ENCODE measurements around the gene HIP1. TPM values are rescaled to one million over a fixed set of nuclear protein-coding genes. Genes with fewer than 3 reads are reported as not detected.

Gene HIP1
- total and polyA plus RNA-seq, 5 donors from 2014 or later: 0.29 to 10.7 (median 0.79) TPM

DNA sequence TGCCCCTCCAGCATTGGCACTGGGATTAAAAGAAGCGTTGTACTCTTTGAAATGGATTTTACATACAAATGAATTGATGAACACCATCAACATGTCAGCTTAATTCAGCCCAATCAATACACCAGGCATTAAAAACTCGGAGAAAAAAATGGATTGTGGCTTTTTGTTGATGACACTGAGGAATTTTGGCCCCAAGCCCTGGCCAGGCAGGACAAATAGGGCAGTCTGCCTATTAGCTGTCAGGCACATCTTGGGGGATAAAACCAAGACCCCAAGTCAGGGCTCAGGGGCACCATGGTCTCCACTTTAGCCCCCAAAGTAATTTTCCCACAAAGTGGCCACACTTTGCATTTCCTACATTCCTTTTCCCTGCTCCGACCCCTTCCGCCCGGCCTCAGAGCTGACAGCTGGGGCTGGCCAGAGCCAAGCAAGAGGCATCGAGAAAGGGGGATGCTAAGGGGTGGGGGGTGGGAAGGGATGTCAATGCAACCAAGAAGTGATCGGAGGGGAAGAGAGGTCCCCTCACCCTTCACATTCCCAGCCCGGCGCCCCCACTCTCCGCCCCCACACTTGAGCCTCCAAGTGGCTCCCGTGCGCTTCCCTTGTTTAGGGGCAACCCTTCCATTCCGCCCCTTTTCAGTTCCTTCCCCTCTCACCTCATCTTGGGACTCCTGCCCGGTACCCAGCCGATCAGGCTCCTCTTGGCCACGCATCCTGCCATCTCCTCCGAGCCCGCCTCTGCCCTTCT lies 711 bp downstream of the HIP1 start:
- Mint-ChIP-seq H3K27ac (peak overlapping the region; percentile 69 to 88 (median 87)), H3K27me3 (peaks cover 7% of the 10 kb centered on the region), H3K4me3 (peak overlapping the region; percentile 85 to 94 (median 92)), H3K9me3 (no peaks in the 10 kb centered on the region), H3K36me3 (no peaks in the 10 kb centered on the region), H3K4me1 (peaks cover 0 to 21% (median 11%) of the 10 kb centered on the region in 4 donors)
- peak overlapping the region; percentile 70 for H3K27ac ChIP-seq (ENCODE audit: insufficient read depth, low read length, poor library complexity, severe bottlenecking)
- H3K27me3 ChIP-seq (ENCODE audit: control insufficient read depth, insufficient read depth, low read length): no peaks in the 10 kb centered on the region
- ATAC-seq (ENCODE audit: low read depth in 2 of 2) (no peak), DNase-seq (peak in 1 of 3 donors; percentile 11)
- peak overlapping the region; percentile 55 for H3K4me3 ChIP-seq (ENCODE audit: low read depth, low read length)
- H3K36me3 ChIP-seq (ENCODE audit: control insufficient read depth, insufficient read depth, low read length): no peaks in the 10 kb centered on the region
- peaks cover 19% of the 10 kb centered on the region for H3K4me1 ChIP-seq (ENCODE audit: control insufficient read depth, insufficient read depth, low read length, poor library complexity, severe bottlenecking)
- no peaks in the 10 kb centered on the region for H3K9me3 ChIP-seq (ENCODE audit: control insufficient read depth in 2 of 2, low read length in 2 of 2)

DNA sequence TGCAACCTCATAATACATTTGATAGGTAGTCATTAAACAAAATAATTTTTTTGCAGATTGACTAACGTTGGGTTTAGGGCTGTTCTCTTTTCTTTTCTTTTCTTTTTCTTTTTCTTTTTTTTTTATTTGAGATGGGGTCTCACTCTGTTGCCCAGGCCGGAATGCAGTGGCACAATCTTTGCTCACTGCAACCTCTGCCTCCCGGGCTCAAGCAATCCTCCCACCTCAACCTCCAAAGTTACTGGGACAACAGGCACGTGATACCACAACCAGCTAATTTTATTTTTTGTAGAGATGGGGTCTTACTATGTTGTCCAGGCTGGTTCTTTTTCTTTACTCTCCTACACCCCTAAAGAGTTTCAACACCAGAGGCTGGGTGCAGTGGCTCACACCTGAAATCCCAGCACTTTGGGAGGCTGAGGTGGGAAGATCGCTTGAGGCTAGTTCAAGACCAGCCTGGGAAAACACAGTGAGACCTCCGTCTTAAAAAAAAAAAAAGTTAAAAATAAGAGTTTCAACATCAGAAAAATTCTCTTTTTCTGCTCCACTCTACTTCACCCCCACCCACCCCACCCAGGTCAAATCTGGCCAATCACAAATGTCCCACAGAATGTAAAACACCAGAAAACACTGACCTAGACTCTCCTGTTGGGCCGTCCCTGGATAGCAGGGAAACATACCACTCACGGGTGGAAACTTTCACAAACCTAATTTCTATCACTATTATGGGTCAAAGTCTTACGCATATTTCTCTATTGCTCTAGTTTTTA lies 3.0 kb downstream of the HIP1 start:
- no peaks in the 10 kb centered on the region for H3K9me3 ChIP-seq (ENCODE audit: control insufficient read depth in 2 of 2, low read length in 2 of 2)
- no peak overlapping the region for H3K27ac ChIP-seq (ENCODE audit: insufficient read depth, low read length, poor library complexity, severe bottlenecking)
- Mint-ChIP-seq H3K4me3 (no peak overlapping the region), H3K27ac (no peak overlapping the region), H3K27me3 (peaks cover 3% of the 10 kb centered on the region), H3K4me1 (peaks cover 0 to 17% (median 9%) of the 10 kb centered on the region in 4 donors), H3K9me3 (no peaks in the 10 kb centered on the region), H3K36me3 (no peaks in the 10 kb centered on the region)
- H3K4me1 ChIP-seq (ENCODE audit: control insufficient read depth, insufficient read depth, low read length, poor library complexity, severe bottlenecking): peaks cover 19% of the 10 kb centered on the region
- no peak for ATAC-seq (ENCODE audit: low read depth in 2 of 2)
- H3K27me3 ChIP-seq (ENCODE audit: control insufficient read depth, insufficient read depth, low read length): no peaks in the 10 kb centered on the region
- no peak overlapping the region for H3K4me3 ChIP-seq (ENCODE audit: low read depth, low read length)
- no peaks in the 10 kb centered on the region for H3K36me3 ChIP-seq (ENCODE audit: control insufficient read depth, insufficient read depth, low read length)
- no peak for DNase-seq

DNA sequence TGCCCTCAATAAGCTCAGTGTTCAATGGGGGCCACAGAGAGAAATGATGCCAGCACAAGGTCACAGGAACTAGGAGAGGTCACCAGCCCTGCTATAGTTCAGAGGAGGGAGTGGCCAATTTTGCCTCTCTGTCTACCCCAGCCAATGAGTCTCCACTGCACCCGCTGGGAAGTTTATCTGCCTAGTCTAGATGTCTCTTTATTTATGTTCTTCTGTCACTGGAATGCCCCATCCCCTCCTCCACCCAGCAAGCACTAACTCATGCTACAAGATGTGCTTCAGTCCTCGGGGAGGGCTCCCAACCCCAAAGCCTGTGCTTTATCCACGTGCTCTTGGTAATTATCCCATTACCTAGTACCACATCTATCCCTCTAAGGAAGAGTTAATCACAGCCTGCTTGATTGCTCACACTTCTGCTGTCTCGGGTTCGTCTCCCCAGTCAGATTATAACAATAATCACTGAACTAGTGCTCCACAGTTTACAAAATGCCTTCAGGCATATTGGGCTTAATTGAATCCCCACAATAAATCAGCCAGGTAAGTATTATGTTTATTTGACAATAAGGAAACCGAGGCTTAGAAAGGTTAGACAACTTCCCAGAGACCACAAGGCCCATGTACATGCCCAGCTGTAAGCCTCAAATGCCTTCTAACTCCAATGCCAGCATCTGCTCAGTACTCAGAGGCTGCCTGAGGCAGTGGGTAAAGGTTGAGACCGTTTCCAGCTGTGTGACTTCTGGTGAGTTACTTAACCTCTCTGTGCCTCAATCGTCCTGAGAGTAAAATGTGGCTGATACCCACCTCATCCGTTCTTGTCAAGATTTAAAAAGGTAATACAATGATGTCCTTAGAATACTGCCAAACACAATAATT lies 3.9 kb downstream of the HIP1 start:
- Mint-ChIP-seq H3K36me3 (no peaks in the 10 kb centered on the region), H3K27ac (no peak overlapping the region), H3K9me3 (no peaks in the 10 kb centered on the region), H3K4me1 (peaks cover 0 to 17% (median 7%) of the 10 kb centered on the region in 4 donors), H3K4me3 (peak overlapping the region in 1 of 4 donors; percentile 16), H3K27me3 (no peaks in the 10 kb centered on the region)
- ATAC-seq (ENCODE audit: low read depth in 2 of 2) (no peak), DNase-seq (no peak)
- H3K27me3 ChIP-seq (ENCODE audit: control insufficient read depth, insufficient read depth, low read length): no peaks in the 10 kb centered on the region
- H3K9me3 ChIP-seq (ENCODE audit: control insufficient read depth in 2 of 2, low read length in 2 of 2): no peaks in the 10 kb centered on the region
- no peak overlapping the region for H3K27ac ChIP-seq (ENCODE audit: insufficient read depth, low read length, poor library complexity, severe bottlenecking)
- peaks cover 15% of the 10 kb centered on the region for H3K4me1 ChIP-seq (ENCODE audit: control insufficient read depth, insufficient read depth, low read length, poor library complexity, severe bottlenecking)
- H3K4me3 ChIP-seq (ENCODE audit: low read depth, low read length): no peak overlapping the region
- no peaks in the 10 kb centered on the region for H3K36me3 ChIP-seq (ENCODE audit: control insufficient read depth, insufficient read depth, low read length)

DNA sequence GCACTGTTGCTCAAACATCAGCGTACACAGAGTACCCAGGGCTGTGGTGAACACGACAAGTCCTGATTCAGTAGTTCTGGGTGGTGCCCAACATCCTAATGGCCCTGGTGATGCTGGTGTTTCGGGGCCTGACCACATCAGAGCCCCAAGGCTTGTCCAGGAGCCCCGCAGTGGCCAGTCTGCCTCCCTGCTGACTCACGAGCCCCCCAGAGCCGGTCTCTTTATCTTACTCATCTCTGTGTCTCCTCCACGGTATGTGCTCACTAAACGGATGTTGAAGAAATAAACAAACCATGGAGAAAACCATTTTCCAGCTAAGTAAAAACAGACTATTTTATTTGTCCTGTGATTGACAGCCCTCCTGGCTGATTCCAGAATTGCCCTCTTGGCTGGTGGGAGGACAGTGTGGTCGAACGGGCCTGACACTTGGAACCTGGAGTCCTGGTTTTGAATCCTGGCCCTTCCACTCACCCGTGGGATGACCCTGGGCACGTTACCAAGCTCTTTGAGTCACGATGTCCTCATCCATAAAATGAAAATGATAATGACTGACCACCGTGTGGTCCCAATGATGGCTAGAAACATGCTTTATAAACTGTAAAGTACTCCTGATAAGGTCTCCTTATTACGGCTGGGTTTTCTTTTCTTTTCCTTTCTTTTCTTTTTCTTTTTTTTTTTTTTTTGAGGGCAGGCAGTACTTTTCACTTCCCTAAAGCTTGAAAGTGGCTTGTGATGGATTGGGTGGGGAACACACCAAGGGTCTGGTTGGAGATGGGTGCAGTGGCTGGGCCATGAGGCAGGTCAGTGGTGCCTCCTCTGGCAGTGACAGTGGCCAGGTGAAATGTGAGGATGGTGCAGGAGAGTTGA lies 5.7 kb downstream of the HIP1 start:
- H3K27me3 Mint-ChIP-seq: no peaks in the 10 kb centered on the region
- H3K4me3 ChIP-seq (ENCODE audit: low read depth, low read length): no peak overlapping the region
- peaks cover 14% of the 10 kb centered on the region for H3K4me1 ChIP-seq (ENCODE audit: control insufficient read depth, insufficient read depth, low read length, poor library complexity, severe bottlenecking)
- H3K4me3 Mint-ChIP-seq: peak overlapping the region in 1 of 4 donors; percentile 51
- H3K27ac Mint-ChIP-seq: peak overlapping the region in 1 of 3 donors; percentile 31
- ATAC-seq (ENCODE audit: low read depth in 2 of 2) (no peak), DNase-seq (no peak)
- peaks cover 2 to 21% (median 8%) of the 10 kb centered on the region in 4 donors for H3K4me1 Mint-ChIP-seq
- H3K27ac ChIP-seq (ENCODE audit: insufficient read depth, low read length, poor library complexity, severe bottlenecking): no peak overlapping the region
- H3K27me3 ChIP-seq (ENCODE audit: control insufficient read depth, insufficient read depth, low read length): no peaks in the 10 kb centered on the region
- no peaks in the 10 kb centered on the region for H3K9me3 ChIP-seq (ENCODE audit: control insufficient read depth in 2 of 2, low read length in 2 of 2)
- H3K9me3 Mint-ChIP-seq: no peaks in the 10 kb centered on the region
- H3K36me3 ChIP-seq (ENCODE audit: control insufficient read depth, insufficient read depth, low read length): no peaks in the 10 kb centered on the region
- H3K36me3 Mint-ChIP-seq: no peaks in the 10 kb centered on the region

DNA sequence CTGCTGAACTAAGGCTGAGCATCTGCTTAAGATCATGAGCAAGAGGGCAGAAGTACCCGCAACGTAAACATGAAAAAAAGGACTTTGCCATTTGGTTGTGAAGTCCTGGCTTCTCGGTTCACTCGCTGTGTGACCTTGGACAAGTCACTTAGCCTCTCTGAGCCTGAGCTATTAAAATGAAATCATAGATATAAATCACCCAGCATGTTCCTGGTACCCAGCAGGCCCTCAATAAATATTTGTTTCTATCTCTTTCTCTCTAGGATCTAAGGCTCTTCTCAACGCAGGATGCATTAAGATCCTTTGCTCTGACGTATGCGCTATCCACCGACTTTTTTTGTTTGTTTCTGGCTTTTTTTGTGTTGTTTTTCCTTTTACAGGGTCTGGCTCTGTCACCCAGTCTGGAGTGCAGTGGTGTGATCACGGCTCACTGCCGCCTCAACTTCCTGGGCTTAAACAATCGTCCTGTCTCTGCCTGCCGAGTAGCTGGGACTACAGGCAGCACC lies 6.7 kb downstream of the HIP1 start:
- H3K36me3 ChIP-seq (ENCODE audit: control insufficient read depth, insufficient read depth, low read length): no peaks in the 10 kb centered on the region
- ATAC-seq (ENCODE audit: low read depth in 2 of 2): no peak
- Mint-ChIP-seq H3K9me3 (no peaks in the 10 kb centered on the region), H3K27ac (no peak overlapping the region), H3K27me3 (no peaks in the 10 kb centered on the region), H3K4me3 (no peak overlapping the region), H3K36me3 (no peaks in the 10 kb centered on the region), H3K4me1 (peaks cover 6 to 22% (median 11%) of the 10 kb centered on the region in 4 donors)
- no peak overlapping the region for H3K27ac ChIP-seq (ENCODE audit: insufficient read depth, low read length, poor library complexity, severe bottlenecking)
- peaks cover 12% of the 10 kb centered on the region for H3K4me1 ChIP-seq (ENCODE audit: control insufficient read depth, insufficient read depth, low read length, poor library complexity, severe bottlenecking)
- H3K27me3 ChIP-seq (ENCODE audit: control insufficient read depth, insufficient read depth, low read length): no peaks in the 10 kb centered on the region
- no peaks in the 10 kb centered on the region for H3K9me3 ChIP-seq (ENCODE audit: control insufficient read depth in 2 of 2, low read length in 2 of 2)
- no peak overlapping the region for H3K4me3 ChIP-seq (ENCODE audit: low read depth, low read length)
- no peak for DNase-seq

DNA sequence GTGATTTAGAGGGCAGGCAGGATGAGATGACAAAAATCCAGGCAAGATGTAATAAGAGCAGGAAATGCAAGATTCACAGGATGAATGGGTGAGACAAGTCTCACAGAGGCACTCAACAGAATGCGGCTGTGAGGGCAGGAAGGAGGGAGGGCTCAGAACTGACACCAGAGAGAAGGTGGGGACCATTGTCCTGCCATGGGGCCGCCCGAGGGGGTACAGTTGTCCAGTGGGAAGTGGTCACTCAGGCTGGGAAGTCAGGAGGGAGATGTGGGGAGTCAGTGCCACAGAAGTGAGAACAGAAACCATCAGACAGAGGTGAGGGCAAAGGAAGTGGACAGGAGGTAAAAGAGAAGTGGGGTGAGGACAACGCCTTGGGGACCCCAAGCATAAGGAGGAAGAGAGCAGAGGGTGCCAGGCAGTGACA lies 8.9 kb downstream of the HIP1 start:
- Histone ChIP-seq H3K27me3 (ENCODE audit: control insufficient read depth, insufficient read depth, low read length) (no peaks in the 10 kb centered on the region), H3K9me3 (ENCODE audit: control insufficient read depth in 2 of 2, low read length in 2 of 2) (no peaks in the 10 kb centered on the region), H3K4me3 (ENCODE audit: low read depth, low read length) (no peak overlapping the region), H3K4me1 (ENCODE audit: control insufficient read depth, insufficient read depth, low read length, poor library complexity, severe bottlenecking) (peaks cover 12% of the 10 kb centered on the region), H3K27ac (ENCODE audit: insufficient read depth, low read length, poor library complexity, severe bottlenecking) (no peak overlapping the region), H3K36me3 (ENCODE audit: control insufficient read depth, insufficient read depth, low read length) (no peaks in the 10 kb centered on the region)
- no peak for DNase-seq
- no peak for ATAC-seq (ENCODE audit: low read depth in 2 of 2)
- peak overlapping the region in 1 of 4 donors; percentile 32 for H3K4me3 Mint-ChIP-seq
- H3K9me3 Mint-ChIP-seq: no peaks in the 10 kb centered on the region
- peak overlapping the region in 2 of 3 donors; percentile 10 to 34 for H3K27ac Mint-ChIP-seq
- H3K27me3 Mint-ChIP-seq: no peaks in the 10 kb centered on the region
- peaks cover 6 to 22% (median 11%) of the 10 kb centered on the region in 4 donors for H3K4me1 Mint-ChIP-seq
- H3K36me3 Mint-ChIP-seq: no peaks in the 10 kb centered on the region

Measured in CD4-positive, CD25-positive, alpha-beta regulatory T cell (primary cell).